Nephron (organoid): Measurements from ENCODE around the gene STAP1.

Experiments used
- H3K27ac Mint-ChIP-seq, 3 experiments: 2 replicates each; pipeline ENCODE4 v1.8.0; 2020; ENCODE audit warnings: mixed read lengths in 3 of 3, mild to moderate bottlenecking in 2 of 3, moderate library complexity in 1 of 3
- H3K27me3 Mint-ChIP-seq: 2 replicates; pipeline ENCODE4 v1.8.0; 2021; ENCODE audit warnings: low read depth, mild to moderate bottlenecking, moderate library complexity, mixed read lengths
- H3K36me3 Mint-ChIP-seq: 2 replicates; pipeline ENCODE4 v1.8.0; 2020; ENCODE audit warnings: low read depth, mixed read lengths
- H3K4me1 Mint-ChIP-seq: 2 replicates; pipeline ENCODE4 v1.8.0; 2020; ENCODE audit warnings: mixed read lengths
- H3K4me3 Mint-ChIP-seq, 3 experiments: 2 replicates each; pipeline ENCODE4 v1.8.0; 2020; ENCODE audit warnings: mild to moderate bottlenecking in 3 of 3, mixed read lengths in 3 of 3, moderate library complexity in 2 of 3
- H3K9me3 Mint-ChIP-seq: 2 replicates; pipeline ENCODE4 v1.8.0; 2020; ENCODE audit warnings: mixed read lengths
- CTCF ChIP-seq, 3 experiments: fragments of 200-600 bp; sonication (generic); IDR thresholded peaks; one replicate each; pipeline ENCODE4 v1.5.0; 2021; ENCODE audit warnings: antibody characterized with exemption in 3 of 3; ENCODE audit not compliant: unreplicated experiment in 3 of 3

The STAP1 gene

GRCh38 chr4:67554096-67554495 lies 4.4 kb upstream of the STAP1 start:
- no peaks in the 10 kb centered on the region for H3K9me3 Mint-ChIP-seq
- peaks cover 5% of the 10 kb centered on the region for H3K4me1 Mint-ChIP-seq
- no peaks in the 10 kb centered on the region for H3K36me3 Mint-ChIP-seq
- H3K27ac Mint-ChIP-seq: no peak overlapping the region
- TF ChIP-seq CTCF (IDR thresholded peaks at IDR 0.05; ENCODE audit: unreplicated experiment in 3 of 3): no peak
- H3K27me3 Mint-ChIP-seq: no peaks in the 10 kb centered on the region
- no peak overlapping the region for H3K4me3 Mint-ChIP-seq

- H3K9me3 Mint-ChIP-seq: no peaks in the 10 kb centered on the region
- H3K4me1 Mint-ChIP-seq: peaks cover 5% of the 10 kb centered on the region
- H3K27me3 Mint-ChIP-seq: no peaks in the 10 kb centered on the region
- no peak for TF ChIP-seq CTCF (IDR thresholded peaks at IDR 0.05; ENCODE audit: unreplicated experiment in 3 of 3)
- H3K36me3 Mint-ChIP-seq: no peaks in the 10 kb centered on the region
- no peak overlapping the region for H3K4me3 Mint-ChIP-seq
- H3K27ac Mint-ChIP-seq: no peak overlapping the region
Observed at GRCh38 chr4:67555447-67555846, 3.1 kb upstream of the STAP1 start.

GRCh38 chr4:67556436-67556835 lies 2.1 kb upstream of the STAP1 start:
- Mint-ChIP-seq H3K27me3 (no peaks in the 10 kb centered on the region), H3K27ac (no peak overlapping the region), H3K9me3 (no peaks in the 10 kb centered on the region), H3K36me3 (no peaks in the 10 kb centered on the region), H3K4me3 (no peak overlapping the region), H3K4me1 (peaks cover 5% of the 10 kb centered on the region)
- TF ChIP-seq CTCF (IDR thresholded peaks at IDR 0.05; ENCODE audit: unreplicated experiment in 3 of 3): no peak

- no peak overlapping the region for H3K4me3 Mint-ChIP-seq
- H3K27ac Mint-ChIP-seq: no peak overlapping the region
- no peak for TF ChIP-seq CTCF (IDR thresholded peaks at IDR 0.05; ENCODE audit: unreplicated experiment in 3 of 3)
- no peaks in the 10 kb centered on the region for H3K27me3 Mint-ChIP-seq
- no peaks in the 10 kb centered on the region for H3K36me3 Mint-ChIP-seq
- no peaks in the 10 kb centered on the region for H3K4me1 Mint-ChIP-seq
- H3K9me3 Mint-ChIP-seq: no peaks in the 10 kb centered on the region
Observed at GRCh38 chr4:67565284-67565683, 6.8 kb downstream of the STAP1 start.

GRCh38 chr4:67566335-67566734 lies 7.8 kb downstream of the STAP1 start:
- no peak overlapping the region for H3K27ac Mint-ChIP-seq
- H3K36me3 Mint-ChIP-seq: no peaks in the 10 kb centered on the region
- H3K4me1 Mint-ChIP-seq: no peaks in the 10 kb centered on the region
- H3K27me3 Mint-ChIP-seq: no peaks in the 10 kb centered on the region
- no peaks in the 10 kb centered on the region for H3K9me3 Mint-ChIP-seq
- H3K4me3 Mint-ChIP-seq: no peak overlapping the region
- TF ChIP-seq CTCF (IDR thresholded peaks at IDR 0.05; ENCODE audit: unreplicated experiment in 3 of 3): no peak

- Mint-ChIP-seq H3K4me1 (no peaks in the 10 kb centered on the region), H3K9me3 (no peaks in the 10 kb centered on the region), H3K27ac (no peak overlapping the region), H3K36me3 (no peaks in the 10 kb centered on the region), H3K27me3 (no peaks in the 10 kb centered on the region), H3K4me3 (no peak overlapping the region)
- TF ChIP-seq CTCF (IDR thresholded peaks at IDR 0.05; ENCODE audit: unreplicated experiment in 3 of 3): no peak
Observed at GRCh38 chr4:67568820-67569219, 10.3 kb downstream of the STAP1 start.
